IMR-90 (cell line): ENCODE results near the gene SLITRK1. TPM values are rescaled to one million over a fixed set of nuclear protein-coding genes. Genes with fewer than 3 reads are reported as not detected.

Experiments used
- ATAC-seq: fragments of 200-7000 bp; cut with Tn5 transposase; 2 replicates; pipeline ENCODE4 v1.9.1; 2020; ENCODE audit warnings: low read depth, mild to moderate bottlenecking, moderate library complexity
- BruUV-seq: library from RNA; stranded (reverse); fragments of 400-500 nt; replicated peaks from 2 replicates; lab custom pipeline; 2021; lab: Mats Ljungman, UMichigan
- CTCF ChIA-PET: fragments of 300-600 bp; formaldehyde crosslinking; extraction: SDS; loops from one replicate; lab custom pipeline; 2021; ENCODE audit warnings: antibody characterized with exemption; lab: Yijun Ruan, JAX
- POLR2A ChIA-PET: fragments of 300-600 bp; sonication (Branson Sonifier 250); formaldehyde crosslinking; loops from one replicate; lab custom pipeline; 2022; ENCODE audit warnings: antibody characterized with exemption; ENCODE audit not compliant: unreplicated experiment; lab: Charles Lee
- DNase-seq: peaks from one replicate; pipeline ENCODE4 v3.0.0; 2013
- H2AFZ ChIP-seq: replicated peaks from 2 replicates; pipeline ENCODE3; 2013; ENCODE audit warnings: low read length, mild to moderate bottlenecking; ENCODE audit not compliant: poor library complexity
- H2AK5ac ChIP-seq: 2 replicates; pipeline ENCODE4 v1.6.1; 2013; ENCODE audit warnings: low read depth, low read length, inconsistent platforms
- H2AK9ac ChIP-seq: replicated peaks from 2 replicates; pipeline ENCODE3; 2013; ENCODE audit warnings: mild to moderate bottlenecking, low read depth, low read length, moderate library complexity; ENCODE audit not compliant: poor library complexity
- H2BK120ac ChIP-seq: 2 replicates; pipeline ENCODE4 v1.6.1; 2013; ENCODE audit warnings: low read depth, low read length, inconsistent platforms
- H2BK15ac ChIP-seq: 3 replicates; pipeline ENCODE4 v1.6.1; 2013; ENCODE audit warnings: low read depth, low read length, inconsistent platforms
- H2BK20ac ChIP-seq: 2 replicates; pipeline ENCODE4 v1.6.1; 2013; ENCODE audit warnings: low read depth, mild to moderate bottlenecking, inconsistent platforms, low read length, moderate library complexity
- H2BK5ac ChIP-seq: 2 replicates; pipeline ENCODE4 v1.6.1; 2013; ENCODE audit warnings: mild to moderate bottlenecking, low read depth, low read length, inconsistent platforms; ENCODE audit not compliant: poor library complexity, severe bottlenecking
- H3K14ac ChIP-seq: replicated peaks from 2 replicates; pipeline ENCODE4 v1.6.1; 2013; ENCODE audit warnings: low read depth, low read length, inconsistent platforms
- H3K18ac ChIP-seq: 2 replicates; pipeline ENCODE4 v1.6.1; 2013; ENCODE audit warnings: low read depth, low read length, control low read depth
- H3K23ac ChIP-seq: 2 replicates; pipeline ENCODE4 v1.6.1; 2013; ENCODE audit warnings: low read depth, low read length, inconsistent platforms
- H3K27ac ChIP-seq: 2 replicates; pipeline ENCODE4 v1.5.1; 2013; ENCODE audit warnings: mild to moderate bottlenecking, control low read depth, low read length; ENCODE audit not compliant: insufficient read depth
- H3K27me3 ChIP-seq: 2 replicates; pipeline ENCODE4 v1.6.1; 2013; ENCODE audit warnings: low read length; ENCODE audit not compliant: control insufficient read depth, insufficient read depth
- H3K36me3 ChIP-seq: 2 replicates; pipeline ENCODE4 v1.6.1; 2013; ENCODE audit warnings: low read length, mixed read lengths; ENCODE audit not compliant: control insufficient read depth, insufficient read depth
- H3K4ac ChIP-seq: 2 replicates; pipeline ENCODE4 v1.6.1; 2013; ENCODE audit warnings: low read depth, low read length, inconsistent platforms
- H3K4me1 ChIP-seq: 2 replicates; pipeline ENCODE4 v1.6.1; 2013; ENCODE audit warnings: low read length, mixed read lengths; ENCODE audit not compliant: control insufficient read depth, insufficient read depth
- H3K4me2 ChIP-seq: 2 replicates; pipeline ENCODE4 v1.6.1; 2013; ENCODE audit warnings: low read depth, mild to moderate bottlenecking, control low read depth, low read length, moderate library complexity
- H3K4me3 ChIP-seq: 2 replicates; pipeline ENCODE4 v1.5.1; 2013; ENCODE audit warnings: low read depth, mild to moderate bottlenecking, control low read depth, low read length, moderate library complexity; ENCODE audit not compliant: insufficient read depth
- H3K56ac ChIP-seq: 2 replicates; pipeline ENCODE4 v1.6.1; 2013; ENCODE audit warnings: low read length, inconsistent platforms; ENCODE audit not compliant: insufficient read depth; ENCODE audit errors: extremely low read depth
- H3K79me1 ChIP-seq, 2 experiments: 2 replicates each; pipeline ENCODE4 v1.6.1; 2013; ENCODE audit warnings: low read length in 2 of 2, inconsistent platforms in 1 of 2, low read depth in 1 of 2
- H3K9ac ChIP-seq: 2 replicates; pipeline ENCODE4 v1.6.1; 2013; ENCODE audit warnings: low read depth, low read length, control low read depth
- H3K9me1 ChIP-seq: 2 replicates; pipeline ENCODE4 v1.6.1; 2013; ENCODE audit warnings: low read length, inconsistent platforms; ENCODE audit not compliant: insufficient read depth
- H3K9me3 ChIP-seq: 2 replicates; pipeline ENCODE4 v1.6.1; 2013; ENCODE audit warnings: low read length; ENCODE audit not compliant: control insufficient read depth, insufficient read depth
- H4K20me1 ChIP-seq: 2 replicates; pipeline ENCODE4 v1.6.1; 2013; ENCODE audit warnings: low read length, inconsistent platforms; ENCODE audit not compliant: insufficient read depth
- H4K5ac ChIP-seq: 2 replicates; pipeline ENCODE4 v1.6.1; 2013; ENCODE audit warnings: mild to moderate bottlenecking, low read depth, low read length, control low read depth
- H4K8ac ChIP-seq, 2 experiments: 2 replicates each; pipeline ENCODE4 v1.6.1; 2013; ENCODE audit warnings: low read depth in 2 of 2, low read length in 2 of 2, control low read depth in 1 of 2, inconsistent platforms in 1 of 2
- H4K91ac ChIP-seq: 2 replicates; pipeline ENCODE4 v1.6.1; 2013; ENCODE audit warnings: low read depth, low read length, inconsistent platforms; ENCODE audit not compliant: insufficient read depth
- CEBPB ChIP-seq: IDR thresholded peaks from 2 replicates; pipeline ENCODE4 v1.6.1; 2012; ENCODE audit warnings: low read depth, low read length, improper control_type of control experiment
- CHD1 ChIP-seq: IDR thresholded peaks from 2 replicates; pipeline ENCODE4 v1.6.1; 2012; ENCODE audit warnings: low read depth, low read length, improper control_type of control experiment
- FOS ChIP-seq: fragments of 150-350 bp; IDR thresholded peaks from 2 replicates; pipeline ENCODE4 v1.6.1; 2016; ENCODE audit warnings: low read depth, low read length
- MAFK ChIP-seq: IDR thresholded peaks from 2 replicates; pipeline ENCODE4 v1.6.1; 2012; ENCODE audit warnings: low read depth, low read length, improper control_type of control experiment
- MAZ ChIP-seq: IDR thresholded peaks from 2 replicates; pipeline ENCODE4 v1.6.1; 2012; ENCODE audit warnings: low read depth, mild to moderate bottlenecking, low read length, improper control_type of control experiment, moderate library complexity, borderline replicate concordance
- MXI1 ChIP-seq: IDR thresholded peaks from 2 replicates; pipeline ENCODE4 v1.6.1; 2012; ENCODE audit warnings: low read depth, mild to moderate bottlenecking, low read length, moderate library complexity, borderline replicate concordance
- NFE2L2 ChIP-seq: fragments of 150-350 bp; IDR thresholded peaks from 2 replicates; pipeline ENCODE4 v1.6.1; 2016; ENCODE audit warnings: low read depth, mild to moderate bottlenecking, low read length
- POLR2A ChIP-seq: IDR thresholded peaks from 2 replicates; pipeline ENCODE4 v1.6.1; 2012; ENCODE audit warnings: mild to moderate bottlenecking, low read depth, low read length
- RAD21 ChIP-seq: IDR thresholded peaks from 2 replicates; pipeline ENCODE4 v1.6.1; 2012; ENCODE audit warnings: low read length, improper control_type of control experiment
- RCOR1 ChIP-seq: IDR thresholded peaks from 2 replicates; pipeline ENCODE4 v1.6.1; 2012; ENCODE audit warnings: mild to moderate bottlenecking, low read length, improper control_type of control experiment; ENCODE audit not compliant: insufficient replicate concordance
- RFX5 ChIP-seq: IDR thresholded peaks from 2 replicates; pipeline ENCODE4 v1.8.0; 2012; ENCODE audit warnings: low read depth, mild to moderate bottlenecking, low read length, moderate library complexity
- SMC3 ChIP-seq: fragments of 150-350 bp; IDR thresholded peaks from 2 replicates; pipeline ENCODE4 v1.6.1; 2016; ENCODE audit warnings: low read depth, mild to moderate bottlenecking, antibody characterized with exemption, low read length, moderate library complexity
- WGBS, 2 experiments: methylation state at CpG; one replicate each; pipeline versions ENCODE4 v1.1.5 to v1.1.7; 2013; ENCODE audit warnings: missing lambda C conversion rate in 2 of 2; ENCODE audit not compliant: insufficient read length in 1 of 2; ENCODE audit errors: extremely low coverage in 2 of 2; 5-methylcytosine and 5-hydroxymethylcytosine counted together
- dilution Hi-C: fragments of 300-500 bp; cut with HindIII; formaldehyde crosslinking; loops from one replicate; pipeline ENCODE4 v1.14.3; 2018; ENCODE audit warnings: low sequenced_read_pairs; ENCODE audit not compliant: unreplicated experiment
- in situ Hi-C: fragments of 300-500 bp; cut with MboI; formaldehyde crosslinking; loops from 3 replicates; pipeline ENCODE4 v1.14.3; 2019; ENCODE audit warnings: low sequenced_read_pairs, inconsistent platforms, mixed read lengths
- intact Hi-C: fragments of 100-400 bp; cut with micrococcal nuclease; formaldehyde crosslinking; loops from 2 replicates; pipeline ENCODE4 v1.10.0; 2022
- polyA plus RNA-seq, 3 experiments: library from polyadenylated mRNA; depleted of rRNA; stranded (reverse); fragments of >200 nt; gene quantifications; 2 replicates each; pipeline ENCODE4 v1.2.3, GENCODE V29; 2012; ENCODE audit warnings: low replicate concordance in 1 of 3
- total RNA-seq: library from RNA; depleted of rRNA; stranded (reverse); fragments of >200 nt; gene quantifications from 2 replicates; pipeline ENCODE4 v1.2.3, GENCODE V29; 2012
- TF ChIP-seq, protein P1 (sequence below): fragments of 150-350 bp; IDR thresholded peaks from 2 replicates; pipeline ENCODE4 v1.6.1; 2016; ENCODE audit warnings: low read depth, mild to moderate bottlenecking, low read length, moderate library complexity, borderline replicate concordance
- TF ChIP-seq, protein P2 (sequence below): fragments of 150-350 bp; IDR thresholded peaks from 2 replicates; pipeline ENCODE4 v1.6.1; 2017; ENCODE audit warnings: mild to moderate bottlenecking, antibody characterized with exemption, low read length, low read depth

Gene SLITRK1
- total and polyA plus RNA-seq, 2 of the 4 experiments (the other 2 are of a cell fraction), result under 0.01 to 0.07 TPM

DNA sequence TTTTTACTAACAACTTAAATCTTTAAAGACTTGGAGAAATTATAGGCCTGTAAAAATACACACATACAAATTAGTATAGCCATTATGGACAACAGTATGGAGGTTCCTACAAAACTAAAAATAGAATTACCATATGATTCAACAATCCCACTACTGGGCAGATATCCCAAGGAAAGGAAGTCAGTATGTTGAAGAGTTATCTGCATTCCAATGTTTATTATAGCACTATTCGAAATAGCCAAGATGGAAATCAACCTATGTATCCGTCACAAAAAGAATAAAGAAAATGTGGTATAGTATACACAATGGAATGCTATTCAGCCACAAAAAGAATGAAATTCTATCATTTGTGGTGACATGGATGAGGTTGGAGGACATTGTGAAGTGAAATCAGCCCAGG lies 37.2 kb downstream of the SLITRK1 start:
- no peaks in the 10 kb centered on the region for H3K27me3 ChIP-seq
- no peak overlapping the region for H3K4me2 ChIP-seq
- no peak overlapping the region for H2BK15ac ChIP-seq
- H3K23ac ChIP-seq, result no peak overlapping the region
- no peaks in the 10 kb centered on the region for H3K79me1 ChIP-seq
- no peak overlapping the region for H2BK5ac ChIP-seq
- peak; percentile 4 for DNase-seq
- H3K9me1 ChIP-seq, result no peaks in the 10 kb centered on the region
- WGBS, 2 experiments, result no CpG with 5 or more reads among the region's 2 CpGs
- no peak overlapping the region for H2BK20ac ChIP-seq
- H3K36me3 ChIP-seq, result no peaks in the 10 kb centered on the region
- TF ChIP-seq RAD21 (no peak), FOS (no peak), RCOR1 (no peak), POLR2A (no peak), CHD1 (no peak), RFX5 (no peak), SMC3 (no peak), MAZ (no peak), NFE2L2 (no peak), MXI1 (no peak), MAFK (no peak), CEBPB (no peak)
- TF ChIP-seq, protein P1, sequence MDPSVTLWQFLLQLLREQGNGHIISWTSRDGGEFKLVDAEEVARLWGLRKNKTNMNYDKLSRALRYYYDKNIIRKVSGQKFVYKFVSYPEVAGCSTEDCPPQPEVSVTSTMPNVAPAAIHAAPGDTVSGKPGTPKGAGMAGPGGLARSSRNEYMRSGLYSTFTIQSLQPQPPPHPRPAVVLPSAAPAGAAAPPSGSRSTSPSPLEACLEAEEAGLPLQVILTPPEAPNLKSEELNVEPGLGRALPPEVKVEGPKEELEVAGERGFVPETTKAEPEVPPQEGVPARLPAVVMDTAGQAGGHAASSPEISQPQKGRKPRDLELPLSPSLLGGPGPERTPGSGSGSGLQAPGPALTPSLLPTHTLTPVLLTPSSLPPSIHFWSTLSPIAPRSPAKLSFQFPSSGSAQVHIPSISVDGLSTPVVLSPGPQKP, result no peak
- TF ChIP-seq, protein P2, sequence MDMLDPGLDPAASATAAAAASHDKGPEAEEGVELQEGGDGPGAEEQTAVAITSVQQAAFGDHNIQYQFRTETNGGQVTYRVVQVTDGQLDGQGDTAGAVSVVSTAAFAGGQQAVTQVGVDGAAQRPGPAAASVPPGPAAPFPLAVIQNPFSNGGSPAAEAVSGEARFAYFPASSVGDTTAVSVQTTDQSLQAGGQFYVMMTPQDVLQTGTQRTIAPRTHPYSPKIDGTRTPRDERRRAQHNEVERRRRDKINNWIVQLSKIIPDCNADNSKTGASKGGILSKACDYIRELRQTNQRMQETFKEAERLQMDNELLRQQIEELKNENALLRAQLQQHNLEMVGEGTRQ, result no peak
- H3K14ac ChIP-seq, result no peak overlapping the region
- in situ Hi-C loops, result no loop called here
- no peaks in the 10 kb centered on the region for H3K4me1 ChIP-seq
- H3K27ac ChIP-seq, result no peak overlapping the region
- intact Hi-C loops, result no loop called here
- H3K4me3 ChIP-seq, result no peak overlapping the region
- ATAC-seq, result no peak
- POLR2A ChIA-PET, result no interaction called here
- no peak overlapping the region for H2AK5ac ChIP-seq
- H4K8ac ChIP-seq, result no peak overlapping the region
- H4K5ac ChIP-seq, result no peak overlapping the region
- no peak overlapping the region for H3K4ac ChIP-seq
- H3K9me3 ChIP-seq, result no peaks in the 10 kb centered on the region
- H4K20me1 ChIP-seq, result no peaks in the 10 kb centered on the region
- H3K18ac ChIP-seq, result no peak overlapping the region
- H4K91ac ChIP-seq, result no peak overlapping the region
- dilution Hi-C loops, result no loop called here
- no peak overlapping the region for H2AK9ac ChIP-seq
- no TSS peak for BruUV-seq
- no peak overlapping the region for H3K56ac ChIP-seq
- H2BK120ac ChIP-seq, result no peak overlapping the region
- no peak overlapping the region for H3K9ac ChIP-seq
- no peak overlapping the region for H2AFZ ChIP-seq
- CTCF ChIA-PET, result no interaction called here
